ENCODE data around the gene FOXC2.

FOXC2 gene

DNA sequence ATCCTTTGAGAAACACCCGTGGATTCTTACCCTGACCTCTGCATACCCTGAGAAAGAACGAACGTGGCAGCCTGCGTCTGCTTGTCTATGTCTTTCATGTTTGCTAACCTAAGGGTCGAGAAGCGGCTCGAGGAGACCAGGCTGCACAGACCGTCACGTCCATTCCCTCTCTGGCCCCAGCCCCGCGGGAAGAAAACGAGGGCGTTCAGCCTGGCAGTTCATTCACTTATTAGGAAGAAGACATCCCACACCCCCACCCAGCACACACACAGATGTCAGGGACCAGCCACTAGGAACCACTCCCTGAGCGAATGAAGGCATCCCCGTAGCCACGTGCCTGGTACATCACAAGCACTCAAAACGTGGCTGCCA is 10.9 kb upstream of the FOXC2 start:
- no peak for TF ChIP-seq CTCF (IDR thresholded peaks at IDR 0.05; ENCODE audit: borderline replicate concordance, insufficient read depth, low read depth, low read length)

GRCh38 chr16:86556576-86556975 is 10.1 kb upstream of the FOXC2 start:
- TF ChIP-seq CTCF (IDR thresholded peaks at IDR 0.05; ENCODE audit: borderline replicate concordance, insufficient read depth, low read depth, low read length) = no peak
- H3K4me3 ChIP-seq (ENCODE audit: low read depth, low read length) = no peak overlapping the region

More for the DNA sequence above, 10.9 kb upstream of the FOXC2 start:
- peak overlapping the region; percentile 74 for H3K4me3 ChIP-seq (ENCODE audit: low read depth, low read length)

- H3K4me3 ChIP-seq (ENCODE audit: low read depth, low read length) = no peak overlapping the region
- TF ChIP-seq CTCF (IDR thresholded peaks at IDR 0.05; ENCODE audit: borderline replicate concordance, insufficient read depth, low read depth, low read length) = no peak
Observed at GRCh38 chr16:86557587-86557986, 9.0 kb upstream of the FOXC2 start.

GRCh38 chr16:86558355-86559193 is 8.1 kb upstream of the FOXC2 start:
- no peak for TF ChIP-seq CTCF (IDR thresholded peaks at IDR 0.05; ENCODE audit: borderline replicate concordance, insufficient read depth, low read depth, low read length)
- no peak overlapping the region for H3K4me3 ChIP-seq (ENCODE audit: low read depth, low read length)

DNA sequence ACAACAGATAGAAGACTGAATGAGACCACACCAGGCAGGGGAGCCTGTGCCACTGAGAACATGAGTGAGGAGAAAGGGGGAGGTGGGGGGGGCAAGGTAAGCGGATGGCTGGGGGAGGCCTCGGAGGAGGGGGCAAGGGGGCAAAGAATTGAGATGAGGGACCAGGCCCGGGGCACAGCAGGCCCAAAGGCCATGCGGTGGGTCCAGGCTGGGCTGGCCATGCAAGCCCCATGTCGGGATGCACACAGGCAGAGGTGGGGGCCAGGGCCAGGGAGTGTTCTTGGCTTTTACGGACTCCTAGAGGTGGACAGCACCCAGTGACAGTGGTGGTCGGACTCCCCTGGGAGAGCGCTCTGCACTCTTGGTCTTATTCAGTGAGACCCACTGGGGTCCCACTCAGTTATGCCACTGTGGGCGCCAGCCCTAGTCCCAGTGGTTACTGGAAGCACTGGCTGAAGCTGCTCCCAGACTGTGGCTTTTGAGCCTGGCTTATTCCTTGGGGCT is 6.8 kb upstream of the FOXC2 start:
- no peak overlapping the region for H3K4me3 ChIP-seq (ENCODE audit: low read depth, low read length)
- TF ChIP-seq CTCF (IDR thresholded peaks at IDR 0.05; ENCODE audit: borderline replicate concordance, insufficient read depth, low read depth, low read length) = no peak

- no peak for TF ChIP-seq CTCF (IDR thresholded peaks at IDR 0.05; ENCODE audit: borderline replicate concordance, insufficient read depth, low read depth, low read length)
- no peak overlapping the region for H3K4me3 ChIP-seq (ENCODE audit: low read depth, low read length)
Observed at GRCh38 chr16:86562356-86562755, 4.3 kb upstream of the FOXC2 start.
